Measurements from ENCODE around the gene LSM4. TPM values are rescaled to one million over a fixed set of nuclear protein-coding genes. Genes with fewer than 3 reads are reported as not detected.

The LSM4 gene
- total and polyA plus RNA-seq, 10 of the 15 experiments (the other 5 are each of a cell fraction or from before 2014, with no cell fraction given) = 12.6 to 652 (median 217) TPM

- TF ChIP-seq ZBTB40 (IDR thresholded peaks at IDR 0.05; ENCODE audit: borderline replicate concordance) (no peak), RAD51 (IDR thresholded peaks at IDR 0.05) (peak; percentile 38; the same call in 1 of the 2 replicates), CHD2 (IDR thresholded peaks at IDR 0.05; ENCODE audit: borderline replicate concordance, low read depth, low read length) (peak; percentile 43; the same call in 1 of the 2 replicates), E2F8 (IDR thresholded peaks at IDR 0.05; ENCODE audit: low read depth, partially characterized antibody) (peak; percentile 65), PML (IDR thresholded peaks at IDR 0.05; ENCODE audit: low read length) (peak; percentile 60), MLLT1 (IDR thresholded peaks at IDR 0.05) (peak; percentile 98), PAX5 (IDR thresholded peaks at IDR 0.05; ENCODE audit: borderline replicate concordance, low read depth, low read length) (0 out of 2 replicates have a peak, but pooled peaks have one; percentile 46), SMARCA5 (IDR thresholded peaks at IDR 0.05) (peak; percentile 95), CBX5 (IDR thresholded peaks at IDR 0.05; ENCODE audit: low read depth) (0 out of 2 replicates have a peak, but pooled peaks have one; percentile 34), RB1 (IDR thresholded peaks at IDR 0.05; ENCODE audit: borderline replicate concordance) (peak; percentile 96; the same call in 1 of the 2 replicates), ZNF24 (IDR thresholded peaks at IDR 0.05) (no peak), SPI1 (IDR thresholded peaks at IDR 0.05; ENCODE audit: borderline replicate concordance, insufficient read depth, low read depth, low read length) (no peak; the same call in 1 of the 2 replicates), RELA (IDR thresholded peaks at IDR 0.05; ENCODE audit: borderline replicate concordance, partially characterized antibody) (peak; percentile 59), E2F4 (IDR thresholded peaks at IDR 0.05; ENCODE audit: low read depth, low read length) (peak; percentile 47; the same call in 1 of the 2 replicates), ZNF207 (IDR thresholded peaks at IDR 0.05; ENCODE audit: borderline replicate concordance) (peak; percentile 58; the same call in 1 of the 2 replicates)
Observed at GRCh38 chr19:18279516-18280246, 43.2 kb downstream of the LSM4 start (continued).
